ENCODE results near the gene MYH14.

DNA sequence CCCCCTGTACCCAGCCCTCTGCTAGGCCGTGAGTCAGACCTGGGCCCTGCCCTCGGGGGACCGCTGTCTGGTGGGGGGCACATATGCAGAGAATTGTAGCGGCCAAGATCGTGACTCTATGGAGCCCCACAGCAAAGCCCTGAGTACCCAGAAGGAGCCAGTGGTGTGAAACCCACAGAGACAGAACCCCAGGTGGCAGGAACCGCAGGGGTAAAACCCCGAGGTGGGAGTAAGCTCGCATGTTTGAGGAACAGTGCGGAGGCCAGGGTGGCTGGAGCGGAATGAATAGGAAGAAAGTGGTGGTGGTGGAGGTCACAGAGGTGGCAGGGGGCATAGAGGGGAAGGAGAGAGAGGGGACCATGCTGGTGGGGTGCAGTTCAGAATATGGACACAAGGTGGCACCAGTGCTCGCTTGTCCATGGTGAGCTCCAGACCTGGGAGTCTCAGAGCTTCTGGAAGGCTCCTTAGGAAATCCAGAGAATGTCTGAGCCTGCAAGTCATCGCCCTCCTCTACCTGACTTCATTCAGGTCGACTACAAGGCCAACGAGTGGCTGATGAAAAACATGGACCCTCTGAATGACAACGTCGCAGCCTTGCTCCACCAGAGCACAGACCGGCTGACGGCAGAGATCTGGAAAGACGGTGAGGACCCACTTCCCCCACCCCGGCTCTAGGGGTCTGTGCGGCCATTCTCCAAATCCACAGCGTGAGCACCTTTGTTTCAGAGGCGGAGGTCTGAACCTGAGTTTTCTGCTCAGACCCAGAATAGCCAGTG lies 48.9 kb downstream of the MYH14 start:
- TF ChIP-seq, protein P1, sequence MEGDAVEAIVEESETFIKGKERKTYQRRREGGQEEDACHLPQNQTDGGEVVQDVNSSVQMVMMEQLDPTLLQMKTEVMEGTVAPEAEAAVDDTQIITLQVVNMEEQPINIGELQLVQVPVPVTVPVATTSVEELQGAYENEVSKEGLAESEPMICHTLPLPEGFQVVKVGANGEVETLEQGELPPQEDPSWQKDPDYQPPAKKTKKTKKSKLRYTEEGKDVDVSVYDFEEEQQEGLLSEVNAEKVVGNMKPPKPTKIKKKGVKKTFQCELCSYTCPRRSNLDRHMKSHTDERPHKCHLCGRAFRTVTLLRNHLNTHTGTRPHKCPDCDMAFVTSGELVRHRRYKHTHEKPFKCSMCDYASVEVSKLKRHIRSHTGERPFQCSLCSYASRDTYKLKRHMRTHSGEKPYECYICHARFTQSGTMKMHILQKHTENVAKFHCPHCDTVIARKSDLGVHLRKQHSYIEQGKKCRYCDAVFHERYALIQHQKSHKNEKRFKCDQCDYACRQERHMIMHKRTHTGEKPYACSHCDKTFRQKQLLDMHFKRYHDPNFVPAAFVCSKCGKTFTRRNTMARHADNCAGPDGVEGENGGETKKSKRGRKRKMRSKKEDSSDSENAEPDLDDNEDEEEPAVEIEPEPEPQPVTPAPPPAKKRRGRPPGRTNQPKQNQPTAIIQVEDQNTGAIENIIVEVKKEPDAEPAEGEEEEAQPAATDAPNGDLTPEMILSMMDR (conservative IDR thresholded peaks at IDR 0.05; ENCODE audit: low read length): peak; percentile 85
- no peak for TF ChIP-seq EZH2phosphoT487 (IDR thresholded peaks at IDR 0.05; ENCODE audit: borderline replicate concordance, low read depth, low read length)
